Mucosa of gallbladder (tissue), 1 donor: ENCODE data around the gene MED29. TPM values are rescaled to one million over a fixed set of nuclear protein-coding genes. Genes with fewer than 3 reads are reported as not detected.

Source experiments
- DNase-seq: peaks from one replicate; pipeline ENCODE4 v3.0.0-alpha.2; 2020; ENCODE audit warnings: low spot score
- total RNA-seq: library from RNA; stranded (reverse); gene quantifications from one replicate; pipeline ENCODE4 v1.2.1, GENCODE V29; 2021
- donor health status: DM: no; HTN: no; CAD: no.

The MED29 gene
- total RNA-seq, 1 donor from 2014 or later = 46.0 TPM

- peak; percentile 65 for DNase-seq
These were observed 37.3 kb downstream of the MED29 start for GRCh38 chr19:39428283-39429112.

GRCh38 chr19:39430675-39431593, 39.8 kb downstream of the MED29 start:
- peak; percentile 56 for DNase-seq

DNA sequence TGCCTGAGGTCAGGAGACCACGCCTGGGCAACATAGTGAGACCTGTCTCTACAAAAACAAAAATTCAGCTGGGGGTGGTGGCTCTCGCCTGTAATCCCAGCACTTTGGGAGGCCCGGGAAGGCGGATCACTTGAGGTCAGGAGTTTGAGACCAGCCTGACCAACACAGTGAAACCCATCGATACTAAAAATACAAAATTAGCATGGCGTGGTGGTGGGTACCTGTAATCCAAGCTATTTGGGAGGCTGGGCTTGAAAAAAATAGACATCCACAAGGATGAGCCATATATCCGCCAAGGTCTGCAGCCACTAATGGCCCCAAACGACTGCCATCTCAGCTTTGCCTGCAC, 41.5 kb downstream of the MED29 start:
- no peak for DNase-seq

- DNase-seq = no peak
These were observed 42.4 kb downstream of the MED29 start for GRCh38 chr19:39433480-39434079.

GRCh38 chr19:39434123-39435076, 43.2 kb downstream of the MED29 start:
- DNase-seq = no peak

DNA sequence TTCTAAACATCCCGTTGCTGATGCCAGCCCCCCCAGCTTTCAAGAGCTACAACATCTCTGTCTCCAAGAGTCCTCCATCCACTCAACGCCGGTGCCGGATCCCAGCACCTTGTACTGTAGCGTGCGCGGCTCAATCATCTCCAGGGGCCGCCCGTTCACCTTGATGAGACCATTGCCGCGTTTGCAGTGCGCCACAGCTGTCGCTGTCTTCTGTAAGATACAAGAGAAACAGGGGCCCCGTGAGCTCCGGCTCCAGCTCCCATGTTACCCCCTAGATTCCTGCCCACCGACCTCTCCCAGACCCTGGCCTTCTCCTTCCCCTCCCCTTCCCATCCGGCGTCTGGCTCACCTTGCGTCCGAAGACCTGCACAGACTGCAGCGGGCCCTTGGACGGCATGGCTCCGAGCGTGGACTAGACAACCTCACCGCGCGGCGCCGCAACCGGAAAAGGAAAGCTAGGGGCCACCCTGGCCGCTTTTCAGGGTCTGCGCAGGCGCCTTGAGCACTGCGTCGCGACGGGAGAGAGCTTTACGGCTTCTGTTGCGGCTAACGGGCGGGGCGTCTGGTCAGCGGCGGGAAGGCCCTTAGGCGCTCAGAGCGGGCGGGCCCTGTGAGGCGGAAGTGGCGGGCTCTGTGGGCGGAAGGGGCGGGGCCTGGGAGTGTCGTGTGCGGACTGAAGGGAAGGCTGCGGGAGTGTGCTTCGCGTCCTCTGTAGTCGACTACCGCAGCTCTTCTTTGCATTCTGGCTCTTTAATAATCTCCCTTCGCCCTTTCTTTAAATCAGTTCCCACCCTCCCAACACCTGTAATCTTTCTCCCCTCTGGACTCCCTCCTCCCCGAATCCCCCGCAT, 44.5 kb downstream of the MED29 start, which contains the start of gene RPS16:
RPS16 (minus strand) TSS at position 451 of the 851 bp plus-strand sequence; CDS start at position 397, 54 bp downstream.
- DNase-seq = peak; percentile 98

- DNase-seq = no peak
These were observed 45.2 kb downstream of the MED29 start for GRCh38 chr19:39436350-39436716.

- DNase-seq = no peak
These were observed 47.2 kb downstream of the MED29 start for GRCh38 chr19:39438270-39438934.

- no peak for DNase-seq
These were observed 53.5 kb downstream of the MED29 start for GRCh38 chr19:39444598-39445195.

DNA sequence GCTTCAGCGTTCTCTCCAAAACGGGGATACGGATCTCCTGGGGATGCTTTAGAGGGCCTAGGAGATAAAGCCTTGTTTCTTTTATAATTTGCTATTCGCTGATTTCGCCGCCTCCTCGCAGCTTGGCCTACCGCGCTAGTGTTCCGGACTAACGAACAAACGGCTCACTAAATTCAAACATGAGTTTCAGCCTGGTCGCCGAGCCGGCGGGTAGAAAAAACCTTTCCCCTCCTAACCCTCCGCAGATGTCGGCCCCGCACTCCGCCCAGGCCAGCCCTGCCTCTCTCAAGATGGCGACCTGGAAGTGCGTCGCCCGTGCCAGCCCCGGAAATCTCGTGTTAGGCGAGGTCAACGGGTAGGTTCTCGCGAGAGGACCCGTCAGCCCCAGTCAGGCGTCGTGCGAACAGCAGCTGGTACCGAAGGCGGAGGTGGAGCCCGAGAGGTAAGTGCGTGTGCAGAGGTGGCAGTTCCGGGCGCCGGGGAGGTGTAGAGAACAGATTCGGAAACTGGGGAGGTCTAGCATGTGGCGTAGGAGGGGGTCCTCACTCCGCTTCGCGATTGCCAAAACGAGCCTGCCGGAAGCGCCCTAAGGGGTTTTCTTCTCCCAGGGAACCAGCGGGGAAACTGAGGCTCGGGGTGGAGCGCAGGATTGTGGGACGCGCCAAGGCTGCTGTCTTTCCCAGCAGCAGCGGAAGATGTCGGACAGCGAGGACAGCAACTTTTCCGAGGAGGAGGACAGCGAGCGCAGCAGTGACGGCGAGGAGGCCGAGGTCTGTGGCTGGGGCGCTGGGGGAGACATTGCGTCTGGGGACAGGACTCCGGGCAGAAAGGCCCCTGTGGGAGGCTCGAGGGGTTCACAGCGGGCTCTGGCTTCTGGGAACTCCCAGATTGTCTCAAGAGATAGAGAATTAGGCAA, 54.3 kb downstream of the MED29 start, which contains the start of gene SUPT5H:
SUPT5H (plus strand) TSS at position 387 of the 916 bp plus-strand sequence; CDS start at position 696, 309 bp downstream.
- peak; percentile 98 for DNase-seq

DNA sequence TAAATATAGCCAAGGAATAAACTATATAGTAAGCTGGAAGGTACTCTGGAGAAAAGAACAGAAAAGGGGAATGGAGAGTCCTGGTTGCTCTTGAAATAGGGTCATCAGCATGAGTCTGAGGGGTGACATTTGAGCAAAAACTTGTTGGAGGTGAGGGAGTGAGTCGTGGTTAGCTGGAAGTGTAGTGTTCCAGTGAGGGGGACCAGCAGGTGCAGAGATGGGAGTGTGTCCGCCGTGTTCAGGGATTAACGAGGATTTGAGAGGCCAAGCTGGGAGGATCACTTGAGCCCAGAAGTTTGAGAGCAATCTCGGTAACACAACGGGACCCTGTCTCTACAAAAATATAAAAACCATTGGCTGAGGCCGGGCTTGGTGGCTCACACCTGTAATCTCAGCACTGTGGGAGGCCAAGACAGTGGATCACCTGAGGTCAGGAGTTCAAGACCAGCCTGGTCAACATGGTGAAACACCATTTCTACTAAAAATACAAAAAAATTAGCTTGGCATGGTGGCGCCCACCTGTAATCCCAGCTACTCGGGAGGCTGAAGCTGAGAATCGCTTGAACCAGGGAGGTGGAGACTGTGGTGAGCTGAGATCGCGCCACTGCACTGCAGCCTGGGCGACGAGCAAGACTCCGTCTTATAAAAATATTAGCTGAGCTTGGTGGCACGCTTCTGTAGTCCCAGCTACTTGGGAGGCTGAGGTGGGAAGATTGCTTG, 55.3 kb downstream of the MED29 start:
- no peak for DNase-seq

GRCh38 chr19:39448271-39448670, 57.1 kb downstream of the MED29 start:
- DNase-seq = no peak

- no peak for DNase-seq
These were observed 58.1 kb downstream of the MED29 start for GRCh38 chr19:39449116-39449797.
